Measurements from ENCODE around the gene FKBP1A.

The FKBP1A gene

GRCh38 chr20:1392693-1393506 lies at the start of gene FKBP1A:
Gene FKBP1A, minus strand, starts transcription at chr20:1393054. Its CDS starts 56 bp downstream, at chr20:1392998.
- peak; percentile 84 for DNase-seq (ENCODE audit: low read depth, low spot score)

GRCh38 chr20:1442304-1442703 lies 49.5 kb upstream of the FKBP1A start:
- no peak for DNase-seq (ENCODE audit: low read depth, low spot score)

GRCh38 chr20:1441133-1441532 lies 48.3 kb upstream of the FKBP1A start:
- no peak for DNase-seq (ENCODE audit: low read depth, low spot score)

GRCh38 chr20:1440024-1440423 lies 47.2 kb upstream of the FKBP1A start:
- DNase-seq (ENCODE audit: low read depth, low spot score): no peak

- DNase-seq (ENCODE audit: low read depth, low spot score): no peak
Observed at GRCh38 chr20:1438361-1438760, 45.5 kb upstream of the FKBP1A start.

- peak; percentile 68 for DNase-seq (ENCODE audit: low read depth, low spot score)
Observed at GRCh38 chr20:1437235-1437904, 44.5 kb upstream of the FKBP1A start.

- no peak for DNase-seq (ENCODE audit: low read depth, low spot score)
Observed at GRCh38 chr20:1436263-1436662, 43.4 kb upstream of the FKBP1A start.

GRCh38 chr20:1435337-1435699 lies 42.5 kb upstream of the FKBP1A start:
- DNase-seq (ENCODE audit: low read depth, low spot score): no peak

- DNase-seq (ENCODE audit: low read depth, low spot score): peak; percentile 16
Observed at GRCh38 chr20:1434571-1435336, 41.9 kb upstream of the FKBP1A start.

- DNase-seq (ENCODE audit: low read depth, low spot score): no peak
Observed at GRCh38 chr20:1431158-1431557, 38.3 kb upstream of the FKBP1A start.

GRCh38 chr20:1430004-1430451 lies 37.2 kb upstream of the FKBP1A start:
- no peak for DNase-seq (ENCODE audit: low read depth, low spot score)

- no peak for DNase-seq (ENCODE audit: low read depth, low spot score)
Observed at GRCh38 chr20:1429143-1429728, 36.4 kb upstream of the FKBP1A start.

- no peak for DNase-seq (ENCODE audit: low read depth, low spot score)
Observed at GRCh38 chr20:1427457-1428054, 34.7 kb upstream of the FKBP1A start.

- no peak for DNase-seq (ENCODE audit: low read depth, low spot score)
Observed at GRCh38 chr20:1426231-1426849, 33.5 kb upstream of the FKBP1A start.

GRCh38 chr20:1424336-1424735 lies 31.5 kb upstream of the FKBP1A start:
- DNase-seq (ENCODE audit: low read depth, low spot score): no peak

GRCh38 chr20:1423625-1424106 lies 30.8 kb upstream of the FKBP1A start:
- no peak for DNase-seq (ENCODE audit: low read depth, low spot score)

GRCh38 chr20:1423206-1423605 lies 30.4 kb upstream of the FKBP1A start:
- no peak for DNase-seq (ENCODE audit: low read depth, low spot score)

- DNase-seq (ENCODE audit: low read depth, low spot score): no peak
Observed at GRCh38 chr20:1422753-1423152, 29.9 kb upstream of the FKBP1A start.

GRCh38 chr20:1420066-1420465 lies 27.2 kb upstream of the FKBP1A start:
- no peak for DNase-seq (ENCODE audit: low read depth, low spot score)

GRCh38 chr20:1418350-1418749 lies 25.5 kb upstream of the FKBP1A start:
- DNase-seq (ENCODE audit: low read depth, low spot score): no peak

- no peak for DNase-seq (ENCODE audit: low read depth, low spot score)
Observed at GRCh38 chr20:1417790-1418189, 24.9 kb upstream of the FKBP1A start.

Data from activated CD4-positive, CD25-positive, alpha-beta regulatory T cell treated with anti-CD3 and anti-CD28 coated beads, Interleukin-2, amount 50 U/mL, for 16 hours (primary cell).